Kidney epithelial cell (primary cell): ENCODE results near the gene FOXL3. TPM values are rescaled to one million over a fixed set of nuclear protein-coding genes. Genes with fewer than 3 reads are reported as not detected.

Experiments used
- DNase-seq: peaks from one replicate; pipeline ENCODE4 v3.0.0-alpha.2; 2010; ENCODE audit warnings: low read depth
- H3K27me3 ChIP-seq: 2 replicates; pipeline ENCODE4 v1.6.0; 2011; ENCODE audit warnings: low read length; ENCODE audit not compliant: control insufficient read depth, insufficient read depth
- H3K36me3 ChIP-seq: 2 replicates; pipeline ENCODE4 v1.5.1; 2011; ENCODE audit warnings: low read length; ENCODE audit not compliant: control insufficient read depth, insufficient read depth
- H3K4me3 ChIP-seq: 2 replicates; pipeline ENCODE4 v1.5.1; 2011; ENCODE audit warnings: low read depth, mild to moderate bottlenecking, control low read depth, low read length
- total RNA-seq: library from RNA; depleted of rRNA; stranded (reverse); fragments of >200 nt; gene quantifications from 2 replicates; pipeline ENCODE4 v1.2.3, GENCODE V29; 2015
- TF ChIP-seq, protein P1 (sequence below): IDR thresholded peaks from 2 replicates; pipeline ENCODE4 v1.5.1; 2011; ENCODE audit warnings: mild to moderate bottlenecking, moderate library complexity, low read length, control low read depth, inconsistent platforms; ENCODE audit not compliant: insufficient read depth, poor library complexity, severe bottlenecking

Gene FOXL3
- total RNA-seq, 1 donor from 2014 or later = not detected

DNA sequence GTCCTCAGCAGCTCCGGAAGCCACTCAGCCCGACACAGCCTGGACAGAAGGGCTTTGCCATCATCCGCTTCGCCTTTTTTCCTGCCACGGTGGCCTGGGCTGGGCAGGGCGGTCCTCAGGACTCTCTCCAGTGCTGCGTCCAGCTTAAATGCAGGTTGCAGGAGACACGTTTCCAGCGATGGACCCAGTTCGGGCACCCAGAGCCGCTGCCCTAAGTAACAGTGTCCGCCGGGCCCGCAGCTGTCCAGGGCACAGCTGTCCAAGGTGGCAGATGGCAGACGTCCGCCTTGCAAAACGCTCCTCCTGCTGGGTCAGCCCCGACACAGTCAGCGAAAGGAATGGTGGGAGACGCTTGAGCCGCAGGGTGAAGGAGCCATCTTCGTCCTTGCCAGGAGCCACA lies 37.0 kb upstream of the FOXL3 start:
- no peak for DNase-seq
- Histone ChIP-seq H3K4me3 (no peak overlapping the region), H3K27me3 (no peaks in the 10 kb centered on the region), H3K36me3 (no peaks in the 10 kb centered on the region)
- TF ChIP-seq, protein P1, sequence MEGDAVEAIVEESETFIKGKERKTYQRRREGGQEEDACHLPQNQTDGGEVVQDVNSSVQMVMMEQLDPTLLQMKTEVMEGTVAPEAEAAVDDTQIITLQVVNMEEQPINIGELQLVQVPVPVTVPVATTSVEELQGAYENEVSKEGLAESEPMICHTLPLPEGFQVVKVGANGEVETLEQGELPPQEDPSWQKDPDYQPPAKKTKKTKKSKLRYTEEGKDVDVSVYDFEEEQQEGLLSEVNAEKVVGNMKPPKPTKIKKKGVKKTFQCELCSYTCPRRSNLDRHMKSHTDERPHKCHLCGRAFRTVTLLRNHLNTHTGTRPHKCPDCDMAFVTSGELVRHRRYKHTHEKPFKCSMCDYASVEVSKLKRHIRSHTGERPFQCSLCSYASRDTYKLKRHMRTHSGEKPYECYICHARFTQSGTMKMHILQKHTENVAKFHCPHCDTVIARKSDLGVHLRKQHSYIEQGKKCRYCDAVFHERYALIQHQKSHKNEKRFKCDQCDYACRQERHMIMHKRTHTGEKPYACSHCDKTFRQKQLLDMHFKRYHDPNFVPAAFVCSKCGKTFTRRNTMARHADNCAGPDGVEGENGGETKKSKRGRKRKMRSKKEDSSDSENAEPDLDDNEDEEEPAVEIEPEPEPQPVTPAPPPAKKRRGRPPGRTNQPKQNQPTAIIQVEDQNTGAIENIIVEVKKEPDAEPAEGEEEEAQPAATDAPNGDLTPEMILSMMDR = no peak

DNA sequence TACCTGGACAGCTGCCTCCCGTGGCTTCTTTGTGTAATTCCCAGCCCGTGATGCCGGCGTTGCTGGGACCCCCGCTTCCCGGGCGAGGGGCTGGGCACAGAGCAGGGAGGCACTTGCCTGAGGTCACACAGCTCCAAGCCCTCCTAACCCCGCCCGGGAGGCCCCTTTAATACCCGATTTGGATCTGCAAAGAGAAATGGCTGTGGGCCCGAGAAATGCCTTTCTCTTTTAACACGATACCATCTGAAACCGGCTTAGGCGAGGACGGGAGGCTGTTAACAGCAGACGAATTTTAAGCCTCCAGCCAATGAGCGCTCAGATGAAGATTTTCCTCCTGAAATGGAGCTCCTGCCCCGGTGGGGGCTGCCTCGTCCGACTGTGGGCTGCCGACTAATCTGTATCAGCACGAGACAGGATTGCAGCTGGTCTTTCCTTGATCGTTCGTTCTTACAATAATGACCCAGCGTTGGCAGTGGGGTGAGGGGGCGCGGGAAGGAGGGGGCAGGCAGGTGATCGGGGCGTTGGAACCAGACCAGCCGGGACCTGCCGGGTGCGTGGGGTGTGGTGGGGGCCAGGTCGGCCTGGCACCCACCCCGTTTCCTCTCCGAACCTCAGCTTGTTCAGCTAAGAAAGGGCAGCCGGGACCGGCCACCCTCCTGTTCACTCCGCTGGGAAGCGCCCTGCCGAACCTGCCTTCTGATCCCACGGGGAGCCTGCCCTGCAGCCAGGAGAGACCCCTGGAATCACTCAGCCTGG lies 36.2 kb upstream of the FOXL3 start:
- TF ChIP-seq, protein P1 = no peak

DNA sequence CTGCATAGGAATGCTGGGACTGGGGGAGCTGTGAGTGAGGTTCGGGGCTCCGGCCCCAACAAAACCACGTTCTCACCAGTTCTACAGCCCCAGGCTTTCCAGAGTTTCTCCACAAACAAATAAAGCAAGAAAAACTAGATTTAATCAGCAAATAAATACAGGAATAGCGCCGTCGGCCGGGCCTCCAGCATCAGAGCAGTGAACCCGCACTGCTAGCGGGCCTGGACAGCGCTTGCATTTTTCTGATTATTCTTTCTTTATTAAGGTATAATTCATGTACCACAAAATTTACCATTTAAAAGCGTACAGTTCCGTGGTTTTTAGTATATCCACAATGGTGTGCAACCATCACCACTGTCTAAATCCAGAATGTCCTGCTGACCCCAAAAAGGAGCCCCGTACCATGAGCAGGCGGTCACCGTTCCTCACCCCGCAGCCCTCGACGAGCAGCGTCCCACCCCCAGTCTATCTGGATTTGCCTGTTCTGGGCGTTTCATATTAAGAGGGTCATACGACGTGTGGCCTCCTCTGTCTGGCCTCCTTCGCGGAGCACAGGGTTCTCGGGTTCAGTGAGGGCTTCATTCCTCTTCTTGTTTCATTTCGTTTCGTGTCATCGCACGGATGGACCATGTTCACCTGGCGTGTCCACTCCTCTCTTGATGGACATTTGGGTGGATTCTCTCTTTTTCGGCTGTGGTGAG lies 35.5 kb upstream of the FOXL3 start:
- DNase-seq = no peak
- Histone ChIP-seq H3K36me3 (no peaks in the 10 kb centered on the region), H3K4me3 (no peak overlapping the region), H3K27me3 (no peaks in the 10 kb centered on the region)
- TF ChIP-seq, protein P1 = no peak

More for the DNA sequence above, 36.2 kb upstream of the FOXL3 start:
- Histone ChIP-seq H3K27me3 (no peaks in the 10 kb centered on the region), H3K36me3 (no peaks in the 10 kb centered on the region), H3K4me3 (no peak overlapping the region)
- DNase-seq = no peak

DNA sequence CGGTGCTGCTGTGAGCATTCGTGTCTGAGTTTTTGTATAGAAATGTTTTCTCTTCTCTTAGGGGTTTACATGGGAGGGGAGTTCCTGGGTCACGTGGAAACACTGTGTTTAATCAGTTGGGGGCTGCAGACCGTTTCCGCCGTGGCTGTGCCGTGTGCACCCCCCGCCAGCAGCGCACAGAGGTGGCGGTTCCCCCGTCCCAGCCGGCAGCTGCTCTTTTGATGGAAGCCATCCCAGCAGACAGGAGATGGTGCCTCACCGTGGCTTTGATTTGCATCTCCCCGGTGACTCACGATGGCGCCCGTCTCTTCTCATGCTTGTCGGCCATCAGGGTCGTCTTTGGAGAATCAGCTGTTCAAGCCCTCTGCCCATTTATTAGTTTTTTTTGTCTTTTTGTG lies 34.9 kb upstream of the FOXL3 start:
- Histone ChIP-seq H3K4me3 (no peak overlapping the region), H3K27me3 (no peaks in the 10 kb centered on the region), H3K36me3 (no peaks in the 10 kb centered on the region)
- TF ChIP-seq, protein P1 = no peak
- no peak for DNase-seq

DNA sequence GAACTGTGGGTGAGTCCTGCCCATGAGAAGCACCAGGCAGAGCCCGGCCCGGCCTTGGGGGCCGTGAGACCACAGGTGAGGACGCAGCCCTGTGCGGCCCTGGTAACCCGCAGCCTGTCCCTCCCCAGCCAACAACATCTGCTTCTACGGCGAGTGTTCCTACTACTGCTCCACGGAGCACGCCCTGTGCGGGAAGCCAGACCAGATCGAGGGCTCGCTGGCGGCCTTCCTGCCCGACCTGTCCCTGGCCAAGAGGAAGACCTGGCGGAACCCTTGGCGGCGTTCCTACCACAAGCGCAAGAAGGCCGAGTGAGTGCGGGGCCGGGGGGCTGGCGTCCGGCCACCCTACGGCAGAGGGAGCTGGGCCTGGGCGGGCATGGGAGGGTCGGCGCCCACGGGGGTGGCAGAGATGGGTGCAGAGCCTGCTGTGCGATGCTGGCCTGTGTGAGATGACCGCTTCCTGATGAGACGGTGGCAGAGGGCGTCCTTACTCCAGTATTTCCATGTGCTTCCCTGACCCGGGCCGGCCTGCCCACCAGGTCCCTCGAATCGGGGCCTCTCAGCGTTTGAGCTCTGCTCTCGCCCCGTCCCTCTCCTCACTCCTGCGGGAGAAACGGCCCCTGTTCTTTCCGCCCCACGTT lies 34.1 kb upstream of the FOXL3 start:
- no peak overlapping the region for H3K4me3 ChIP-seq
- H3K36me3 ChIP-seq = peaks cover 1% of the 10 kb centered on the region
- H3K27me3 ChIP-seq = no peaks in the 10 kb centered on the region
- TF ChIP-seq, protein P1 = no peak
- no peak for DNase-seq
